ENCODE measurements around the gene KRT33B.
"Not testable (repeated sequence)": the region's sequence is repeated elsewhere in the genome, so short reads cannot be mapped to it uniquely, and the experiment has no call there.

KRT33B gene

DNA sequence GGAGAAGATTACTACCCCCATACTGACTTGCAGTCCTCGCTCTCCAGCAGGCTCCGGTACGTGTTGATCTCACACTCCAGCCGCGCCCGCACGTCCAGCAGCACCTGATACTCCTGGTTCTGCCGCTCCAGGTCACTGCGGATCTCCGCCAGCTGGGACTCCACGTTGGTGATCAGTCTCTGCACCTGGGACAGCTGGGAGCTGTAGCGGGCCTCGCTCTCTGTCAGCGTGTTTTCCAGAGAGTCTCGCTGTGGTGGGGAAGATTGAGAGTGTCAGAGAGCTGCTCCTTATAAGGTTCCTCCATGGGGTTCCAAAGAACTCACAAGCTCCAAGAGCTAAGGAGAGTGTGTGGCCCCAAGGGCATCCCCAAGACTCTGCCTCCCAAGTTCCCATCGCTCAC is 23.2 kb downstream of the KRT33B start:
- not testable (repeated sequence) for DNase-seq (ENCODE audit: low read depth)

DNA sequence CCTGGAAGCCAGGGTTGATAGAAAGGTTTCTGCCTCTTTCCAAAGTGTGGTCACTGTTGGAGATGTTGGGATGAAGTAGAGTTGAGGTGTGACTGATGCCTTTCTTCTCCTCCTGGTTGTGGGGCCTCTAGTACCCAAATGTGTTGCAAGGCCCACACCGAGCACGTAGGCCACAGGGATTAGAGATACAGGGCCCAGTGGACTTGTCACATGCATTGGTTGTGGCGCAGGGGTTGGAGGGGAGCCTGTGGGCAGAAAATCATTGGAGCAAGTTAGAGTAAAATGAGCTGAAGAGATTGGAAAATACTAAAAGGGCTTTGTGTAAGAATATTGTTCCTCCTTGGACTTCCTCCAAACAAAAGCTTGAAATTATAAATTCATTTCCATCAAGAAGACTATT is 23.6 kb downstream of the KRT33B start:
- DNase-seq (ENCODE audit: low read depth) = no peak

DNA sequence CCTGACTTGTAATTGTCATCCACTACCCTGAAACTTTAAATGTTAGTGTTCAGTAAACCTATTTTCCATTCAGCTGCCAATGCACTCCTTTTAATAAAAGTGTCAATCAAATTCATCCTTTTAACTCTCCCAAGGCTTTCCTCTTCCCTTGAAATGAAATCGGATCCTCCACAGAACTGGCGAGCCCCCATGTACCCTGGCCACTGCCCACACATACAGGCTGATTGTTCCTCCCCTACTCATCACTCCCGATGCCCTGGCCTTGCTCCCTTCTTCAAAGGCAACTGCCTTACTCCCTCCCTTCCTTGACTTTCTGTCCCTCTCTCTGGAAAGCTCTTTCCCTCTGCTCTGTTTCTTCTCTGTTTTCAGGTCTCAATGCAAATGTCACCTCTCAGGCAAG is 26.6 kb downstream of the KRT33B start:
- DNase-seq (ENCODE audit: low read depth) = no peak

DNA sequence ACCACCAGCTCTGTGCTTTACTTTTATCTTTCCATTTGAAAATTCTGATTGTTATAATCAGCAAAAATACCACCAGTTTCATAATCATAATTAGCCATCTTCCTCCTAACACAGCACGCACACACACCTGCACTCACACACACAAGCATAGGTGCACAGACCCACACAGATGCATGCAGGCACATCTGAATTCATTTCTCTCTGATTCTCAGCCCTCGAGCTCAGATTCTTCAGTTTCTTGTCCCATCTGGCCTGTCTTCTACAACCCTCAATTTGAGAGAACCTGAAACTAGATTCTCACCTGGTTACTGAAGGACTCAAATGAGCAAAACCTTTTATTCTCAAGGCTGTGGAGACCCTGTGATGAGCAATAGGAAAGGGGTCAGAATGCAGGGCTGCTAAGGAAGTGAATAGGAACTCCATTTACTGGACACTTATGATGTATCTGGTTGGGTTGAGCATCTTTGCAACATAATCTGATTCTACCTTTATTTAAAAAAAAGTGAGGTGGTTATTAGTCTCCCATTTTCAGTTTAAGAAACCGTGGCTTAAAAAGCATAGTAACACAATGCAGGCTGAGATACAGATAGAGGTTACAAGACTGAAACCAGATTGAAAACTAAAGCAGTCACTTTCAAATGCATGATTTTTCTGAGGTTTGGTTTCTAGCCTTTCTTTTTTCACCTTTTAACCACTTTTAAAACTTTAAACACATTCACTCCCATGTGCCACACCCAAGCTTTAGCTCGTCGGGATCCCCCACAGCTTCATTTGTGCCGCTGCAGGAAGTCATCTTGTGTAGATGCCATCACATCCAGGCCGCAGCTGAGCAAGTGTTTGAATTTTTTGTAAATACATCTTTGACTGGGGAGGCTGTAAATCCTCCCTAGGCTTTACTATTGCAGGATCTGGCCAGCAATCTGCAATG is 28.4 kb downstream of the KRT33B start:
- DNase-seq (ENCODE audit: low read depth) = no peak

DNA sequence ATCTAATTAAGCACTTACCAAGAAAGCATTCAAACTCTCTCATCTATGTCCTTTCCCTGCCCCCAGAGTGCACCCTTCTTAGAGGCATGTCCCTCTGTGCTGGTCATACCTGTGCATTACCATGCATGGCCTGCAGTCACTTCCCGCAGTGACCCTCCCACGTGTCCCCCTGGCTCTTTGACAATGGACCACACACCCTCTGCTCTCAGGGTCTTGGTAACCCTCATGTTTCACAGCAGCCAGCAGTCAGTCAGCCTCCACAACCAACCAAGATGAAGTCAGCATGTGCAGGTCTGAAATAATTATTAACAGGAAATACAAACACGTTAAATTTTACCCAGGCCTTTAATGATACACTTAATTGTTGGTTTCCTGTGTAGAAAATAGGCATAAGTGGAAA is 29.1 kb downstream of the KRT33B start:
- DNase-seq (ENCODE audit: low read depth) = no peak

DNA sequence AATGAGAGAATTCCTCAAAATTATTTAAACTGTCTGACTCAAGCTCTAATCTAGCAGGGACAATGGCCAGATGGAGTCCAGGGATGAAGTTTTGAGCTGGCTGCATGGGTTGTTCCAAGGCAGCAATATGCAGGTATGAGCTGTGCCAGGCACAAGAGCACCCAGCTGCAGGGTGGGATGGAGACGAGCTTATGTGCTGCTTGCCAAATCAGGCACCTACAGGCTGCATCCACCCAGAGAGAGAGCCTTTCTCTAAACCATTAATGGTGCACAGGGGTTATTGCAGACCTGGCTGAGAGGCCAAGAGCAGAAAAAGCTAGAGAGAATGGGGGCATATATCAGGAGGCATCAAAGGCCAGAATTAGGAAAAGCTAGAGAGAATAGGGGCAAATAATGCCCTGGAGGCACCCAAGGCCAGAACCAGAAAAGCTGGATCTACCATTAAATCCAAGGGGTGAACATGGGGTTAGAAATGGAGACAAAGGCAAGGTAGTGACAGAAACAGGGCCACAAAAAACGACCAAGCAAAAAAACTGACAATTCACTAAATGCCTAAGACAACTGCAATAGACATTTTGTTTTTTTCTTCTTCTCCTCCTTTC is 29.9 kb downstream of the KRT33B start:
- DNase-seq (ENCODE audit: low read depth) = no peak

DNA sequence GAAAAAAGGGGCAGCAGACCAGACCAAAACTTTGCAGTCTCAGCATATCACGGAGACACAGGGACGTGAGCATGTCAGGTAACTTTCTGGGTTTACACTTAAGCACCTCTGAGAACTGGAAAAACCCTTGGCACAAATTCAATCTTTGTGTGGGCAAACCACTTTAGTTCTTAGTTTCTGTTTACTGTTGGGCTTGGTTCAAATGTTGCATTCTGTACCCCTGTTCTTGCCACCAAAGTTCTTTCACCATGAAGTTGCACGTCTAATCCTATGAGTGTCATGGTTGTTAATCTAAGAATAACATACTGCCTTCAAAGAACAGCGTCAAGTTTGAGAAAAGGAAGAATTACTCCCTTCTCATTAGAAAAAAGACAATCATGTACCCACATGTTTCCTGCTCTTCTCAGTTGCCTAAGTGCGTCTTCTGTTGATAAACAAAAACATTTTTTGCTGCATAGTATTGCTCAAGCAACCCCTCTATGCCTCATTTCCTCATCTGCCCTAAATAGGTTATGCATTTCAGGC is 30.6 kb downstream of the KRT33B start:
- DNase-seq (ENCODE audit: low read depth) = no peak

DNA sequence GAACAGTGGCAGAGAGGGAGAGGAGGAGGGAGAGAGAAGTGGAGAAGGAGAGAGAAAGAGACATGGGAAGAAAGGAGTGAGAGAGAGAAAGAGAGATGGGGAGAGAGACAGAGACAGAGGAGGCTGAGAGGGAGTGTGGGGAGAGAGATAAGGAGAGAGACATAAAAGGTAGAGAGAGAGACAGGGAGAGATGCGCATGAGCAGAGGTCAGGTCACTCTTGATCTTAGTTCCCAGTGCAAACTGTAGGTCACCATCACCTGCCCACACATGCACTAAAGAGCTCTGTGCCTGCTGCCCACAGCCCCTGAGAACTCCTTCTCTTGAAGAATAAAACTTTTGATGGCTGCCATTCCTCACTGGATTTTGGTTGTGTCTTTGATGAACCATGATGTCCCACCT is 33.9 kb downstream of the KRT33B start:
- no peak for DNase-seq (ENCODE audit: low read depth)

DNA sequence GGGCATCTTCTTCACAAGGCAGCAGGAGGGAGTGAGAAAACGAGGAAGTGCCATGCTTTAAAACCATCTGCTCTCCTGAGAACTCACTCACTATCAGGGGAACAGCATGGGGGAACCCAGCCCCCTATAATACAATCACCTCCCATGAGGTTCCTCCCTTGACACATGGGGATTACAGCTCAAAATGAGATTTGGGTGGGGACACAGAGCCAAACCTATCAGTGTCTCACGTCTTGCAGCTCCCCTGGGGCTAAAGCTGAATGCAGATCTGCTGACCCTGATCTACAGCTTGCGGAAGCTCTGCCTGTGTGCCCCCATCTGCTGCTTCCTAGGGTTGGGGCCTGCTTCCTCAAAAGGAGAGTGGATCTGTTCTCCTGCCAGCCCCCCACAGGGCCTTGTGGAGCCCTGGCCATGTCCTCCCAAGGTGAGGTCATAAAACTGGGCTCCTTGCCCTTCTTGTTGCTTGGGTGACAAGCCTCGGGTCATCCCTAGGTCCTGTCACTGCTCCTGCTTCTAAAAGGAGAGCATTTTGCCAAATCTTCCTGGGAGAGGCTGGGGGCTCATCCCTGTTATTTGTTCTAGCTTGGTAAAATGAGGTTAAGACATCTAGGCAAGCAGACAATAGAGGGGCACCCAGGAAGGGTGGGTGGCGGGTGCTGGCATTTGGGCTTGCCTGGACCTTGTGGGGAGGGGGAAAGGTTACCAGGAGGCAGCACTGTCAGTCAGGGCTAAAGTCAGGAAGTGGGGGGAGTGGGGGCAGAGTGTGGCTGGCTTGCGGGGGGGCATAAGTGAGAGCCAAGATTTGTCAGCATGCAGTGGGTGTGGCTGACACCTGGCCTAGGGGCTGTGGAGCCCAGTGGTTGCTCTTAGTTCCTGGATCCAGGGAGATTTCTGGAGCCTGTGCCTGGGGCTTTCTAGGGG is 35.0 kb downstream of the KRT33B start:
- no peak for DNase-seq (ENCODE audit: low read depth)

DNA sequence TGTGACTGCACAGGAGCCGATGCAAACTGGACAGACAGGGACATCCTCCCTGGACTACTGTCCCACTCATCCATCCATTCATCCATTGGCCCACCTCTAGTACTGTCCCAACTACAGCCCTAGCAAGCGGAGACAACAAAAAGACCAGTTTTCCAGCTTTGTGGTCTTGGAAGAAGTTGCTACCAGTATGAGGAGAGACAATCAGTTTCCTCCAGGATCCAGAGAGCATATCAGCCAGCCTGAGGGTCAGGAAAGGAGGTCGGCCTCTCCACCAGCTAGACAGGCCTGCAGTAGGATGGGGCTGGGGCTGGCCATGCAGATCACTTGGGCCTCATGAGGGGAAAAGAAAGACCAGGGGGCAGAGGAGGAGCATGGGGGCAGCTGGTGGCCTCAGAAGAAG is 35.8 kb downstream of the KRT33B start:
- DNase-seq (ENCODE audit: low read depth) = no peak

DNA sequence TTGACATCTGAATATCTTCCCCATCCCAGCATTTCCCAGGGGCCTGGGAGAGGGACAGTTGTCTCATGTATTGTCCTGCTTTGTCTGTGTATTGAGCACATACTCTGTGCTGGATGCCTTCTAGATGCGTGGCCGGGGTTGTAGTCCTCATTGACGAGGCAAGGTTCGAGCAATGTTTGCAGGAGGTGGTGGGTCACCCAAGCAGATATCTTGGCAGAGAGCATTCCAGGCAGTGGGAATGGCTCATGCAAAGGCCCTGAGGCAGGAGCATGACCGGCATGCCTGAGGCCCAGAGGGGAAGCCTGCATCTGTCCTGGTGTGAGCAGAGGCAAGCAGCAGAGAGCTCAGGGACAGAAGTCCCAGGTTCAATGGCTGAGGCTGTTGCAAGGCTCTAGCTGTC is 36.5 kb downstream of the KRT33B start:
- no peak for DNase-seq (ENCODE audit: low read depth)

DNA sequence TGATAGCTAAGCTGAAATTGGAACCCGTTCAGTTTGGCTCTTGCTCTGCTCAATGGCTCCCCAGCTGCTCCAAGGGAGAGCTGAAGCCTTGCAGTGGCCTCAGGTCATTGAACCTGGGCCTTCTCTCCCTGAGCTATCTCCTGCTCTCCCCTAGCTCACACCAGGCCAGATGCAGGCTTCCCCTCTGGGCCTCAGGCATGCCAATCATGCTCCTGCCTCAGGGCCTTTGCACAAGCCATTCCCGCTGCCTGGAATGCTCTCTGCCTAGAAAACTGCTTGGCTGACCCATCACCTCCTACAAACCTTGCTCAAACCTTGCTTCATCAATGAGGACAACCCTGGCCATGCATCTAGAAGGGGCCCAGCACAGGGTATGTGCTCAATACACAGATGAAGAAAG is 37.4 kb downstream of the KRT33B start:
- DNase-seq (ENCODE audit: low read depth) = no peak

DNA sequence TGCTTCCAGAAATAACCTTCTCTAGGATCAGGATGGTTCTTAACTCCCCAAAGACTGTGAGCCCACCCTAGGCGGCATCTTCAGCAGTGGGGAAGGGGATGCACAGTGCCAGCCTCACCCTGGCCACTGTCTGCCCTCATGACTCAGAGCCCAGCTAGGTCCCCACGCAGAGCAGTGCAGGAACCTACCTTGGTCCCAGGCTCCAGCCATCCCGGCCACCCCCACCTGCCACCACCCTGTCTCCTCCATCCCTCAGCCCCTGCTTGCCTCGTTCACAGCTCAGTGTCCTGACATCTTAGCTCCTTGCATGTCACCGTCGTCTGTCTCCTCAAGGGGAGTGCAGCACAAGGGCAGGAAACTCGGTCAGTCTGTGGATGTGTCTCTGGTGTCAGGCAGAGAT is 38.0 kb downstream of the KRT33B start:
- no peak for DNase-seq (ENCODE audit: low read depth)

DNA sequence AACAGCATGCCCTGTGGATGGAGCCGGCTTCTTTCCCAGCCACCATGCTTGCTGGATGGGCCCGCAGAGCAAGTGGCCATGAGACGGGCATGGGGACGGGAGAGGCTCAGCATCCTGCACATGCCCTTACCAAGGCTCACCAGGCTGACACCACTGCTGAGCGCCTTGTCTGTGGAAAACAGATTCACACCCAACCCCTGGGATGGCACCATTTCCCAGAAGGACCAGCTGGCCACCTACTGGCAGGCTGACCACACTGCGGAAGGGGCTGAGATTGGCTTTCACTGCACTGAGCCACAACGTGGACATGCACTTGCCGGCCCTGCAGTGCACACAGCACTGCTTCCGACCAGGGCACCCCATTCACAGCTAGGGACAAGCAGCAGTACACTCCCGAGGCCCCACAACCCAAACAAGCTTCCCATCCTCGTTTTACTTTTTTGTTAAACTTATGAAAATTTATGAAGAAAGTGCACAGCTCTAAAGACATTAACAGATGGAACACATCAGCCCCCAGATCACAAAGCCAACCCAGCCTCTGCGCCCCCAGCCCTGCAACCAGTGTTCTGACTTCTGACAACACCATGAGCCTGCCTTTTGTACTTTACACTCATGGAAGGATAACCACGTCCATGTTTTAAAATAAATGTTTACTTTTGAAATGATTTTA is 40.2 kb downstream of the KRT33B start:
- no peak for DNase-seq (ENCODE audit: low read depth)

DNA sequence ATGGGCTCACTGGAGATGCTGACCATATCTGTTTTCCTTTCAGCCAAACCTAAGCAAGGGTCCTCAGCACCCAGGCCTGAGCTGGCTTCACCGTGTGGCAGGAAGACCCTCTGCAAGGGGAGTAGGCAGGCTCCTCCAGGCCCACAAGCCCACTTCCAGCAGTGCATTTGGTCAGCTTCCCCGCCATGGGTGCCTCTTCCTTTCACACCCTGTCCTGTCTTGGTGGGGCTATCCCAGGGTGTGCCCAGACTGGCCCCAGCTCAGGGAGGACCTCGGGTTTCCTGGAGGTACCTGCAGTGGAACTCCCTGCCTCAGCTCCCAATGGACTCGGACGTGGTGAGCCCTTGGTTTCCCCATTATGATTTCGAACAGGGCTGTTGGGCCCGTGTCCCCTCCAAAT is 41.4 kb downstream of the KRT33B start:
- no peak for DNase-seq (ENCODE audit: low read depth)

DNA sequence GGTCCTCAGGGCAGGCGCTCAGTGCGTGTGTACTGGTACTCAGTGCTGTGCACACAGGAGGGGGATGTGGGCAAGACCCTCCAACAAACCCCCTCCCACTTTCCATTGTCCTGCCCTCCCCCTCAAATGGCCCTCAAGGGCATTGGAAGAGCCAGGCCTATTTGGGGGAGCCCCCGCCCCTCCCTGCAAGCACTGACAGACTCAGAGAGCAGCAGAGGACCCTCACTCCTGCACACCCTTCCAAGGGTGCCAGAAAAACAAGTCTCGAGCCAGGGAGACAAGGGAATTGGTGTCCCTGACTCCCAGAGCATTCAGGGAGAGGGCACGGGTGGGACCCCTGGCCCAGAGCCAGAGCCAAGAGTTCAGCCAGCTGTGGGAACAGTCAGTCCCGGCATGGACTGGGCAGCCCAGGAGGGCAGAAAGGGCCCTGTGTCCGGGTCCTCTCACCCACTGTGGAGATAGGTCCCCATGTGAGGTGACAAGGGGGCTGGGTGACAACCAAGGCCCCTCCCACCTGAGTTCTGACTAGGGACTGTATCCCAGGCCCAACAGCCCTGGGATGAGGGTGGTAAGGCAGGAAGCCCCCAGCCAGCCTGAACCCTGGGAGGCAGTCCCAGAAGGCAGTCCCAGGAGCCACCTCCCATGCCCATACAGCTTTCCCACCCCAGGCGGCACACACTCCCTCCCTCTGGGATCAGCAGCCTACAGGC is 42.0 kb downstream of the KRT33B start:
- DNase-seq (ENCODE audit: low read depth) = no peak

DNA sequence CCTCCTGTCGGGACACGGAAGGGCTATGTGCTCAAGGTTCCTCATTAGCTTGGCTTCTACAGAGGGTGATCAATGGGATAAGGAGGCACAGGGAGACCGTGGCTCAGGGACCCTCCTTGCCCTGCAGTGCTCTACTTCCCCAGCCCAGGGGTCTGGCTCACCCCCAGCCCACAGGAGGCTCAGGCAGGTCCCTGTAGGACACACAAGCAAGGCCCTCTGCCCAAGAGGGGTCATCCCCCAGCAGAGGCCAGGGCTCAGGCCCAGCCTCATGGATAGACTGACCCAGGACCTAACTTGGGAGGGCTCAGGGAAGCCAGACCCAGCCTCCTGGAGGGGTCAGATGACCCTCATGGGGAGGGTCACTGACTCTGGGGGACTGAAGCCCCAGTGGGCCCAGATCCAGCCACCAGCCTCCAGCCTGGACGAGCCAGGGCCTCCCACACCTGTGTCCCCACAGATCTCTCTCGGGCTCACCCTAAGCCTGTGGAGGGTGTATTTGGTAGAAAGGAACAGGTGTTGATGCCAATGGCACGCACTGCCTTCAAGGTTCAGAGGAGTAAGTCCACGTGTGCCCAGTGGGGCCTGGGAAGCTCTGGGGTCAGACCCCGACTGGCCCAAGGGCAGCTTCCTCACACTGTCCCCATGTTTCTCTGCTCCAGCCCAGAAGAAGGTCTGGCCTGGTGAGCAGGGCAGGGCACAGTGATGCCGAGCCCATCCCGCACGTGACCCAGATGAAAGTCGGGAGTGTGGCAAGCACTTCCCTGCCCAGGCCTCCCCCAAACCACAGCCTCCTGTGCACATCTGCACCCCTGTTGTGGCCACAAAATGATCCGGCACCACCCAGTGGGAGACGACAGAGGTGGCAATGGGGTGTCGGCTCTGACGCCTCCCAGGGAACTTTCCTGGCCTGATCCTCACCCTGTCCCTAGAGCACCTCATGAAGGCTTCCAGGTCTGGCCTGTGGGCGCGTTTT is 43.2 kb downstream of the KRT33B start:
- no peak for DNase-seq (ENCODE audit: low read depth)

DNA sequence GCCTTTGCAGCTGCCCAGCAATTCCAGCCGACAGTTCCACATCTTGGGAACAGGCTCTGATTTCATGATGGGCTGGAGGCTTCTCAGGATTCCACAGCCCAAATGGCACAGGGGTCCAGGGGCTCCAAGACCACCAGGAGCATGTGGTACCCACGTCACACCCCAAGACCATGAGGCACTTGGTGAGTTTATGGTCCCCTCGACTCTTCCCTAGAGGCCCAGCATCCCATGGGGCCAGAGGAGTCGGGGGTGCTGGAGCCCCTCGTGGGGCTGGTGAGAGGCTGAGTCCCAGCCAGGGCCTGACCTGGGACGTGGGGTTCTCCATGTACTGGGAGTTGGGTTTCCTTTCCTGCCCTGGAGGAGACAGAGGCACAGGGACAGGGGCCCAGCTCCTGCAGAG is 44.0 kb downstream of the KRT33B start:
- no peak for DNase-seq (ENCODE audit: low read depth)

DNA sequence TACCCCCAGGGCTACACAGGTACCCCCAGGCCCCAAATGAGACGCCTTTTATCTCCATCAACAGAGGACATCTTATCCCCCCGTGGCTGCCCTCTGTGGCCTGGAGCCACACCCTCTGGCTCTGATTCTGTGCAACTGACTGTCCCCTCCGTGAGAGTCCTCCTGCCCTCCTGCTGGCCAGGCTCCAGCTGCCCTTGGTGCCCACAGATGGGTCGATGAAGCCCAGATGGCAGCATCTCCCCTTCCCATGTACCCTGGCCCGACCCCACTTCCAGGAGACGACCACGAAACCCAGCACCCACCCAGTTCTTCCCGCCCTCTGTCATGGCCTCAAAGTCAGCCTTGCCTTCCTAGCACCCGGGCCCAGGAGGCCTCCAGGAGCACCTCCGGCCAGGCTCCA is 44.5 kb downstream of the KRT33B start:
- no peak for DNase-seq (ENCODE audit: low read depth)
